GM12892 (cell line): Measurements from ENCODE around the gene EFL1.

Source experiments
- POLR2AphosphoS5 ChIP-seq: IDR thresholded peaks from 2 replicates; pipeline ENCODE4 v1.6.1; 2011; ENCODE audit warnings: low read depth, low read length, control low read depth
- TAF1 ChIP-seq: IDR thresholded peaks from 2 replicates; pipeline ENCODE4 v1.6.1; 2011; ENCODE audit warnings: low read depth, mild to moderate bottlenecking, control low read depth, low read length, borderline replicate concordance

GRCh38 chr15:82309802-82310201 is 47.3 kb upstream of the EFL1 start:
- TF ChIP-seq TAF1 (no peak), POLR2AphosphoS5 (no peak)
